GM18517 (cell line): ENCODE data around the gene LGALS12.
A peak's percentile ranks its signal among the peaks of the same experiment; 100 is the strongest.
"Not testable (repeated sequence)": the region's sequence is repeated elsewhere in the genome, so short reads cannot be mapped to it uniquely, and the experiment has no call there.

ENCODE experiments used
- ATAC-seq: cut with Tn5 transposase; IDR thresholded peaks from one replicate; pipeline ENCODE4 v1.9.1; 2021; ENCODE audit warnings: mild to moderate bottlenecking, moderate library complexity; ENCODE audit not compliant: unreplicated experiment

Gene LGALS12

GRCh38 chr11:63504054-63504453 lies 1.8 kb upstream of the LGALS12 start:
- no peak for ATAC-seq

- ATAC-seq: no peak
These were observed 824 bp upstream of the LGALS12 start for GRCh38 chr11:63504933-63505586.

GRCh38 chr11:63506876-63507275 lies 992 bp downstream of the LGALS12 start:
- no peak for ATAC-seq

GRCh38 chr11:63507511-63507910 lies 1.6 kb downstream of the LGALS12 start:
- ATAC-seq: no peak

- ATAC-seq: no peak
These were observed 2.1 kb downstream of the LGALS12 start for GRCh38 chr11:63508009-63508408.

GRCh38 chr11:63508745-63509144 lies 2.9 kb downstream of the LGALS12 start:
- ATAC-seq: no peak

- ATAC-seq: no peak
These were observed 4.6 kb downstream of the LGALS12 start for GRCh38 chr11:63510360-63511047.

- ATAC-seq: no peak
These were observed 5.3 kb downstream of the LGALS12 start for GRCh38 chr11:63511048-63511748.

- ATAC-seq: no peak
These were observed 6.9 kb downstream of the LGALS12 start for GRCh38 chr11:63512816-63513215.

GRCh38 chr11:63516109-63516508 lies 10.2 kb downstream of the LGALS12 start:
- no peak for ATAC-seq

- no peak for ATAC-seq
These were observed 11.3 kb downstream of the LGALS12 start for GRCh38 chr11:63517156-63517555.

- ATAC-seq: no peak
These were observed 12.7 kb downstream of the LGALS12 start for GRCh38 chr11:63518548-63518947.

- ATAC-seq: no peak
These were observed 14.8 kb downstream of the LGALS12 start for GRCh38 chr11:63520606-63521170.

GRCh38 chr11:63521896-63522295 lies 16.0 kb downstream of the LGALS12 start:
- ATAC-seq: no peak

GRCh38 chr11:63523151-63523550 lies 17.3 kb downstream of the LGALS12 start:
- no peak for ATAC-seq

GRCh38 chr11:63527667-63528066 lies 21.8 kb downstream of the LGALS12 start:
- no peak for ATAC-seq

GRCh38 chr11:63528156-63528555 lies 22.3 kb downstream of the LGALS12 start:
- ATAC-seq: not testable (repeated sequence)

- ATAC-seq: not testable (repeated sequence)
These were observed 22.9 kb downstream of the LGALS12 start for GRCh38 chr11:63528729-63529278.

- ATAC-seq: not testable (repeated sequence)
These were observed 23.5 kb downstream of the LGALS12 start for GRCh38 chr11:63529373-63529772.

GRCh38 chr11:63530021-63530420 lies 24.1 kb downstream of the LGALS12 start:
- ATAC-seq: no peak

GRCh38 chr11:63531074-63531792 lies 25.3 kb downstream of the LGALS12 start:
- ATAC-seq: peak; percentile 92
